GM19240 (cell line): ENCODE data around the gene LEP.
"Not testable (repeated sequence)": the region's sequence is repeated elsewhere in the genome, so short reads cannot be mapped to it uniquely, and the experiment has no call there.

Experiments used
- DNase-seq: peaks from one replicate; pipeline ENCODE4 v3.0.0; 2011; ENCODE audit warnings: low spot score; ENCODE audit not compliant: insufficient read length

Gene LEP

GRCh38 chr7:128271471-128271941 lies 30.4 kb downstream of the LEP start:
- DNase-seq, result no peak

- DNase-seq, result no peak
These were observed 30.9 kb downstream of the LEP start for GRCh38 chr7:128271942-128272481.

GRCh38 chr7:128274246-128274883 lies 33.3 kb downstream of the LEP start:
- DNase-seq, result no peak

GRCh38 chr7:128274884-128275603 lies 34.0 kb downstream of the LEP start:
- no peak for DNase-seq

GRCh38 chr7:128275681-128276080 lies 34.6 kb downstream of the LEP start:
- DNase-seq, result no peak

GRCh38 chr7:128278366-128278765 lies 37.3 kb downstream of the LEP start:
- no peak for DNase-seq

DNA sequence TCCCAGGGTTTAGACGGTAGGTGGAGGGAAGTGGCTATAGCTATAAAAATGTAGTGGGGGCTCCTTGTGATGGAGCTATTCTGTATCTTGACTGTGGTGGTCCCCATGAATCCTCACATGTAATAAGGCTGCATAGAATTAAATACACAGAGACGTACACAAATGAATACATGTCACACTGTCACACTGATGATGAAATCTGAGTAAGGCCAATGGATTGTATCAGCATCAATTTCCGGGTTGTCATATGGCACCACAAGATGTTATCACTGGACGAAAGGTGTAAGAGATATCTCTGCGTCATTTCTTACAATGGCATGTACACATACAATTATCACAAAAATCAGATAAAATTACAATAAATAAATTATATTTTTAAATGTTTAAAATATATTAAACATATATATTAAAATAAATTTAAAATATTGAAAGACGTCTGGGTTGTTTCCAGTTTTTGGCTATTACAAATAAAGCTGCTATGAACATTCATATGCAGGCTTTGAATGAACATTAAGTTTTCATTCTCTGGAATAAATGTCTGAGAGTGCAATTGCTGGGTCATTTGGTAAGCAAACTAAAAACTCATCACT lies 38.1 kb downstream of the LEP start:
- DNase-seq, result no peak

DNA sequence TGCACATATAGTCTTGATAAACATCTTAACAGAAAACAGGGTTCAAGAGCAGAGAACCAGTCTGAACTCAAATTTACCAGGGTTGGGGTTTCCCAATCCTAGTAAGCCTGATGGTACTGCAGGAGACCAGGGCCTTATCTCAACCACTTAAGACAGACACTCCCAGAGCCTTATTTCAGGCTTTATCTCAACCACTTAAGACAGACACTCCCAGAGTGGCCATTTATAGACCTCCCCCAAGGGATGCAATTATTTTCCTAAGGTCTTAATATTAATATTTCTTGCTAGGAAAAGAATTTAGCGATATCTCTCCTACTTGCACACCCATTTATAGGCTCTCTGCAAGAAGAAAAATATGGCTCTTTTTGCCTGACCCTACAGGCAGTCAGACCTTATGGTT lies 39.4 kb downstream of the LEP start:
- not testable (repeated sequence) for DNase-seq

- no peak for DNase-seq
These were observed 40.7 kb downstream of the LEP start for GRCh38 chr7:128281605-128282380.

- no peak for DNase-seq
These were observed 43.0 kb downstream of the LEP start for GRCh38 chr7:128284102-128284501.

GRCh38 chr7:128287556-128287955 lies 46.5 kb downstream of the LEP start:
- DNase-seq, result no peak

GRCh38 chr7:128298004-128298403 lies 56.9 kb downstream of the LEP start:
- not testable (repeated sequence) for DNase-seq

- DNase-seq, result no peak
These were observed 58.1 kb downstream of the LEP start for GRCh38 chr7:128299109-128299607.

- no peak for DNase-seq
These were observed 61.1 kb downstream of the LEP start for GRCh38 chr7:128302139-128302538.

- no peak for DNase-seq
These were observed 62.1 kb downstream of the LEP start for GRCh38 chr7:128303133-128303532.

GRCh38 chr7:128303643-128304042 lies 62.6 kb downstream of the LEP start:
- DNase-seq, result no peak

DNA sequence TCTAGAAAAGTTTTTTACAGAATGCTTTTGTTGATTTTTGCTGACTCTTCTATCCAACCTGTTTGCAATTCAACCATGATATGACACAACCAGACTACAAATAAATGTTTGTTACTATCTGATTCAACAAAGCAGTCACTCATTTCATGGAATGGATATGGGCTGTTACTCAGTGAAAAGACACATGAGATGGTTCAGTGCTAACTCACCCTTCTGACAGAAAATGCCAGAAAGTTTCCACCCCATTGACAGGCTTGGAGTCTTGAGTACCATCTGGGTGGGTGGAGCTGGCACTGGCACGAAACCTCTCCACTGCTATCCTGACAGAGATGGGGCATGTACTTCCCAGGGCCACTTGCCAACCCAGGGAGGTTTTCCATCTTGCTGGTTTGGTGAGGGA lies 63.1 kb downstream of the LEP start:
- DNase-seq, result no peak

DNA sequence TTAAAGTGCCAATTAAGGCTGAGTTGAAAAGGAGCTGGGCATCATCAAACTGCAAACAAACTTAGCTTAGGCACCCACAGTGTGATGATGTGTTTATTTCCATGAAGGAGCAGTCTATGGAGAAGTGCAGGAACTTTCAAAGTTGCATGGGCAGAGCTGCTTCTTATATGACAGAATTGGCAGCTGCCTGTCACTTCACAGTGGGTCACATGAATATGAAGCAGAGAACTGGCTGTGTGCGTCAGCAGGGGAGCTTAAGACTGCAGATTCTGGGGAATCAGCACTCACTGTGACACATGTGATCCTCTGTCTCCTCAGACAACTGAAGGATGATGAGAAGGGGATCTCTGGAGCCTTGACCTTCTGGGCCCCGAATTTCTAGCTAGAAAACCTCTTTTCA lies 66.0 kb downstream of the LEP start:
- DNase-seq, result no peak
